HG02973 (cell line): Measurements from ENCODE around the gene SEMA6A.

Source experiments
- ATAC-seq: cut with Tn5 transposase; IDR thresholded peaks from one replicate; pipeline ENCODE4 v1.9.1; 2021; ENCODE audit warnings: moderate library complexity; ENCODE audit not compliant: unreplicated experiment

SEMA6A gene

DNA sequence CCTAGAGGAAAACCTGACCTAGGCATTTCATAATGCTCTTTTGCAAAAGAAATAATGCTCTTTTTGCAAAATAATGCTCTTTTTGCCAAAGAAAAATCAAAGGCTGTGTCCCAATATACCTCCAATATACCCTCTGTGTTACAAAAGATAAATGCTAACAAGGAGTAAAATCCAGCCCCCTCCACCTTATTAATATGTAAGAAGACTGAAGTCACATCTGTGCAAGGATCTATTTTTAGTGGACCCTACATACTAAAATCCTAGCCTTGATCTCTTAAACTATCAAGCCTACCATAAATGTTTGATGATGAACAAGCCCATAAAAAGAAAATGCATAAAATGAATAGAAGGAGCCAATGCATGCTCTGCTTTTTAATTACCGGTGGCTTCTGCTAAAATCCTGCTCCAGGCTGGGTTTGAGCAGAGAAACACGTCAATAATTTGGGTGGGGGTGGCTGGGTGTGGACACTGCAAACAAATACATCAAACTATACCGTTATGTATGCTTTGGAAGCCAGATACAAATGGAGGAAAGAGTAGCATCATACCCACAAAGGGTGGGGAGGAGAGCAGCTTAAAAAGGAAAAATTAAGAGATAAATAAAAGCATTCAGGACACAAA lies 131.6 kb downstream of the SEMA6A start:
- no peak for ATAC-seq

DNA sequence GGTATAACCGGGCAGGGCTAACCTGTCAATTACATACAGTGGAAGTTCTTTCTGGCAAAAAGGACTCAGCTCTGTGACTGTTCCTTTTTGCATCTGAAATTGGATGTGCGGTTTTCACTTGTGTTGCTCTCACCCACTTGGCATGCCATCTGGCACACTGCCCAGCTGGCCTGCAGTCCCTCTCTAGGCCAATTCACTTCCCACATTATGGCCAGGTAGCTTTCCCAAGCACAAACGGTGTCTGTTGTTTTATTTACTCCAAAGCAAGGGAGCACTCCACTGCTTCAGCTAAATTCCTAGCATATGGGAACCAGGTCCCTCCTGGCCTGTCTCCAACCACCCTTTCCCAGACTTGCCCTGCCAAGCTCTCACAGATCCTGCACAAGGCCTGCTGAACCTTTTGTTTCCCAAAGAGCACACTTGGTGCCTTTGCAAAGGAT lies 132.5 kb downstream of the SEMA6A start:
- ATAC-seq, result no peak

DNA sequence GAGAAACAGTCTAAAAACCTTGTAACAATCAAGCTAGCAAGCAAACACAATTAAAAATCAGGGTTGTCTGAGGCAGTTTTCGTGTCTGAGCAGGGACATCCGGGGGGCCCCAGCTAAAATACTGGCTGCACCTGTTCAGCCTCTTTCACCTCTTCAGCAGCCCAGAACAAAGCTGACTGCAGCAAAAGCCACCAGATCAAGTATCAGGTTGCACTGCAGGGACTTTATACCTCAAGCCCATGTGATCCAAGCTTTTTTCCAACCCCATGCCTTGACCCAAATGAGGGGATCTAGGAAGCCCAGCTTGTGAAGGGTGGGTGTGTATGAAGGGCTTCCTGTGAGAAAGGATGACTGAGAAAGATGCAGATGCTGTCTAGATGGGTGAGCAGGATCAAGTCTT lies 133.4 kb downstream of the SEMA6A start:
- no peak for ATAC-seq

GRCh38 chr5:116440457-116441001 lies 134.1 kb downstream of the SEMA6A start:
- no peak for ATAC-seq

- ATAC-seq, result no peak
These were observed 134.7 kb downstream of the SEMA6A start for GRCh38 chr5:116439905-116440304.

- no peak for ATAC-seq
These were observed 135.6 kb downstream of the SEMA6A start for GRCh38 chr5:116438979-116439554.

GRCh38 chr5:116437922-116438578 lies 136.6 kb downstream of the SEMA6A start:
- no peak for ATAC-seq

GRCh38 chr5:116437351-116437705 lies 137.3 kb downstream of the SEMA6A start:
- ATAC-seq, result no peak

GRCh38 chr5:116436674-116437350 lies 137.8 kb downstream of the SEMA6A start:
- no peak for ATAC-seq

DNA sequence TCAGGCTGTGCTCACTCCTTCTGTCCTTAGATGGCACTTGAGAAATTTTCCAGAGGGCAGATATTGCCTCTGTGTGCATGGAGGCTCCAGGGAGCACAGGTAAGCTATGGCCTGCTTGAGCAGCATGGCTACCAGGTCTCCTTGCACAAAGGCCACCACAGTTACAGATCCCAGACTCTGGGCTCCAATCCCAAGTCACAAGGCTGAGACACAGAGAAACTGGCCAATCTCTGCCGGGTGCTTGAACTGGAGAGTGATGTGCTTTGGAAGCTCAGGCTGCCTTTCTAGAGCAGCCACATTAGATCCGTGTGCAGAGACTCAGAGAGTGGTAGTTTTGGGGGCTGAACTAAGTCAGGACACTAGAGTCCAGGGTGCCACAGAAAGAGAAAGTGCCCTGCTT lies 145.7 kb downstream of the SEMA6A start:
- ATAC-seq, result no peak

- no peak for ATAC-seq
These were observed 146.2 kb downstream of the SEMA6A start for GRCh38 chr5:116428413-116428812.

GRCh38 chr5:116424951-116425350 lies 149.7 kb downstream of the SEMA6A start:
- no peak for ATAC-seq

DNA sequence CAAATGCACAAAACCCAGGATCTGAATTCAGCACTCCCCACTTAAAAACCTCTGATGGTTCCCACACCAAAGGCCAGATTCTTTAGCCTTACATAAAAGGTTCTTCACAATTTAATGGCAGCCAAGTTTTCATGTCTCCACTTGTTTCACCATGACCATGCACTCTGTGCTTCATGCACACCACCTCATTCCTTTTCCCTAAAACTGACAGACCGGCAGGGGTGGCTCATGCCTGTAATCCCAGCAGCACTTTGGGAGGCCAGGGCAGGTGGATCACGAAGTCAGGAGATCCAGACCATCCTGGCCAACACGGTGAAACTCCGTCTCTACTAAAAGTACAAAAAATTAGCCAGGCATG lies 150.4 kb downstream of the SEMA6A start:
- no peak for ATAC-seq

GRCh38 chr5:116423587-116424257 lies 150.9 kb downstream of the SEMA6A start:
- ATAC-seq, result no peak

DNA sequence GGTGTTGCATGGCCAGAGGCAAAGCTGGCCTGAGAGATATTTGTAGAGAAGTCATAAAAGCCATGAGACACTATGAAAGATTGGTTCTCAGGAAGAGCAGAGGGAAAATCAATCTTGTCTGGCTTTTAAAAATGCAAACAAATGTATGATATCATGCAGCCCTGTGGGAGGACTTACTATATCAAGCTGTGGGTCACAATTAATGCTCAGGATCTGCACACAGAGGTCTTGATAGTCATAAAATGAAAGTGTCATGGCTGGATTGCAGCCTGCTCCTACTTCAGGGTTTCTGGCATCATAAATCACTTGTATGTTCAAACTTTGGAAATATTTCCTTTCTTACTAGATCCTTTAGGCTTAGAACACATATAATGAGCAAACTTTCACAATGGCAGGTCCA lies 151.5 kb downstream of the SEMA6A start:
- ATAC-seq, result no peak

DNA sequence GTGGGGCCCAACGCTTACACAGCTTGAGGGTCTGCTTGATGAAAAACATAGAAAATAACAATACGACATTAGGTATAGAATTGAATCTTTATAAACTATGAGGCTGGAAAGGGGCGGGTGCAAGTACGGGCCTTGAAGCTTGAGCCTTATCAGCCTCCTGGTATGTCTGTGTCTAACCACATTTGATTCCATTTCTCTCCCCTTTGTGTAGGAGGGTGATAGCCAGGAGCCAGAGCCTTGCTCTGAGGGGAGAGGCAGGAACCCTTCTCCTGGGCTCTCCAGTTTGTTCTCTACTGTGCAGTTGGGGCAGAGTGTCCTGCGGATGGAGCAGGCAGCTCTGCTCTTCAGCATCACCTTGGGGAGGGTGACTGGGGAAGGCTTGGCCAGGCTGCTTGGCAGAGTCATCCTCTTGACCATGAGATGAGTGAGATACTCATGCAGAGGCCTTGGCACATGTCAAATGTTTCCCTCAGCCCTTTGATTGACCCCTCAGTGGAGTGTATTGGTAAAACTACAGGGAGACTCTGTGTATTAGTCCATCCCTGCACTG lies 153.5 kb downstream of the SEMA6A start:
- no peak for ATAC-seq

- ATAC-seq, result no peak
These were observed 154.1 kb downstream of the SEMA6A start for GRCh38 chr5:116420540-116420939.

DNA sequence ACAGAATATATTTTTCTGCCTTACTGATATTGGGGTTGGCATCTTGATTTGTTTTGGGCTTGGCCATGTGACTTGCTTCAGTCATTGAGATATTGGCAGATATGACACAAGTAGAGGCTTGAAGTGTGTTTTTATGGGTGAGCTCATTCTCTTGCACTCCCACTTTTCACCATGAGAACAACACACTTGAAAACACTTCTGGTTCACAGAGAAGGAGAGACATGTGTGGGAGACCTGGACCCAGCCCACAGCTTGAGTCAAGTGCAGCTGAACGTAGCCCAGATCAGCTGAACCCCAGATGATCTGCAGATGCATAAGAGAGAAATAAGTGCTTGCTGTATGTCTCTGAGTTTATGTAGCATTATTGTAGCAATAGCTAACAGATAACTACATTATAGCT lies 155.4 kb downstream of the SEMA6A start:
- no peak for ATAC-seq

- no peak for ATAC-seq
These were observed 155.8 kb downstream of the SEMA6A start for GRCh38 chr5:116418774-116419173.

GRCh38 chr5:116418016-116418415 lies 156.6 kb downstream of the SEMA6A start:
- ATAC-seq, result no peak

DNA sequence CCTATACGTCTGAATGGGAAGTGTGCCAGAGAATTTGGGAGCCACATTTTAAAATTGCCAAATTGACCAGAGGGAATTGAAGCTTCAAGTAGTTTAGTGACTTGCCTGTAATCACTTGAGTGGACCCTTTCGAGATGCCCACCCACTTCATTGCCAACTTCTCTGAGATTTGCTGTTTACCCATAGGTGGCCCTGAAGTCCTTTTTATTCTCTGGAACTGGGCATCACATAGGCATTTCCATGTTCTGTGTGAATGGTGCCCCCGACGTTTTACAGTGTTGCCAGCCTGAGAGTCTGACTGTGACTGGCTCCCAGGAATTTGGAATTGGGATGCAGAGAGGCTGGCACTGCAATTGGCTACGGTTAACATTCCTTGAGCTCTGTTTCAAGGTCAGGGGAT lies 158.6 kb downstream of the SEMA6A start:
- ATAC-seq, result no peak
